NCI-H460 (cell line): Measurements from ENCODE around the gene ZNF329. TPM values are rescaled to one million over a fixed set of nuclear protein-coding genes. Genes with fewer than 3 reads are reported as not detected.

Experiments
- DNase-seq: peaks from one replicate; pipeline ENCODE4 v3.0.0-alpha.2; 2016; ENCODE audit warnings: low read depth; ENCODE audit errors: extremely low read depth
- total RNA-seq: library from RNA; depleted of rRNA; stranded (reverse); fragments of >200 nt; shearing (Covaris generic); gene quantifications from 2 replicates; pipeline ENCODE4 v1.2.3, GENCODE V29; 2014

Gene ZNF329
- total RNA-seq, 1 experiment from 2014 or later, result 10.9 TPM

DNA sequence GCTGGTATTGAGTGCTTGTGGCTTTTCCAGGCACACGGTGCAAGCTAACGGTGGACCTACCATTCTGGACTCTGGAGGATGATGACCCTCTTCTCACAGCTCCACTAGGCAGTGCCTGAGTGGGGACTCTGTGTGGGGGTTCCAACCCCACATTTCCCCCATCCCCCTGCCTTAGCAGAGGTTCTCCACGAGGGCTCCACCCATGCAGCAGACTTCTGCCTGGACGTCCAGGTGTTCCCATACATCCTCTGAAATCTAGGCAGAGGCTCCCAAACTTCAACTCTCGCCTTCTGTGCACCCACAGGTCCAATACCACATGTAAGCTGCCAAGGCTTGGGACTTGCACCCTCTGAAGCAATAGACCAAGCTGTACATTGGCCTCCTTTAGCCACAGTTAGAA lies 27.2 kb downstream of the ZNF329 start:
- DNase-seq, result no peak

DNA sequence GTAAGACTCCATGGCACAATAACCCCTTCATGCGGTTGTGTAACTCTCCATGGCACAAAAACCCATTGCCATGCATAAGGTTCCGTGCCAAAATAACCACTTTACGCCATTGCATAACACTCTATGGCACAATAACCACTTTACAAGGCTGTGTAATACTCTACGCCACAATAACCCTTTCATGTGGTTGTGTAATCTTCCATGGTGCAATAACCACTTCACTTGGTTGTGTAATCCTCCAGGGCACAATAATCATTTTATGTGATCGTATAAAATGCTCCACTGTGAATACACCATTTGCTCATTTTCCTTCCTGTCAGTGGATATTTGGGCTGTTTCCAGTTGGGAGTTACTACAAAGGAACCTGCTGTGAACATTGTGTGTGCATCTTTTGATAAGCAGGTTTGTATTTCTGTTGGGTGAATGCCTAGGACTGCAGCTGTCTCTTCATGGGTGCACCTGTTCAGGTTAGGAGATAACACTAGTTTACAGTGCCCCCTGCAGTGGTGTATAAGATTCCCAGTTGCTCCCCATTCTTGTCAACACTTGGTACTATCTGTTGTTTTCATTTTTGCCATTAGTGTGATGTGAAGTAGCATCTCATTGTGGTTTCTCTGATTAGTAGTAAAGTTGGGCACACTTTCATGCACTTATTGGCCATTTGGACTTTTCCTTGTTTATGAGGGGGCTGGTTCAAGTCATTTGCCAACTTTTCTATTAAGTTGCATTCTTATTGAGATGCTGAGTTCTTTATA lies 31.4 kb downstream of the ZNF329 start:
- no peak for DNase-seq

DNA sequence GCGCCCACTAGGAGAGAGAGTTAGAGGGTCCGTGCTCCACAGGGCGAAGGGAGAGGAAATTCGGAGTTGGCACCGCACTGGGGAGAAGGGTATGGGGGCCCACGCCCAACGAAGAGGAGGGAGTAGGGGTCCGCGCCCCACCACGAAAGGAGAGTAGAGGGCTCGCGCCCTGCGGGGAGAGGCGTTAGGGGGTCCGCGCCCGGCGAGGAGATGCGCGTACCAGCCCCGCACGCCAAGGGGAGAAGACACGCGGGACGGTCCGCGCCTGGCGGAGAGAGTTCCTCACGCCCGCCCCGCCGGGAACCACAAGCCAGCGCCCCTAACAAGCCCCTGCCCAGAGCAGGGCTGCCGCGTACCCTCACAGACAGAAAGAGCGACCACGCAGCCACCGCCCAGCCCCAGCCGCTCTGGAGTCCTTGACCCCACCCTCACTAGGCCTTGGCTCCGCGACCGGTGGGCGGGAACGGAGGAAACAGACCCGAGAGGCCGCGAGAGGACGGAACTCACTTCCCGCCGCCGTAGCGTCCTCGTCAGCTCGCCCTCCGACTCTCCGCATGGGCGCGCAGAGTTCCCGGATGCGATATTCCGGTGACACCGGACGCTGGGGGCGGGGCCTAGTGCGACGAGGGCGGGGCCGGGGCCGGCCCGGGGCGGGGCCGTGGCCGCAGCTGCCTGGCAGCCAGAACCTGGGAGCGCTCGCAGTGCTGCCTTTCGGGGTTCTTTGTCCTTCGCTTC lies 32.6 kb downstream of the ZNF329 start:
- no peak for DNase-seq

DNA sequence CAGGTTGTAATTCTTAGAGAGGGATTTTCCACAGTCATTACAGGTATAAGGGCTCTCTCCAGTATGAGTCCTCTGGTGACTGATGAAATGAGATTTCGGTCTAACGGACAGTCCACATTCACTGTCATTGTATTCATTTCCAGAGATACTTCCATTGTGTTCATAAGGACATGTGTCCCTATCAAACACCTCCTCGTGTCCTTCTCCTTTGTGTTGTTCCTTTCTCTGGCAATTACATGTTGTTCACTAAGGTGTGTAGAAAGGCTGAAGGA lies 42.1 kb downstream of the ZNF329 start:
- DNase-seq, result no peak

DNA sequence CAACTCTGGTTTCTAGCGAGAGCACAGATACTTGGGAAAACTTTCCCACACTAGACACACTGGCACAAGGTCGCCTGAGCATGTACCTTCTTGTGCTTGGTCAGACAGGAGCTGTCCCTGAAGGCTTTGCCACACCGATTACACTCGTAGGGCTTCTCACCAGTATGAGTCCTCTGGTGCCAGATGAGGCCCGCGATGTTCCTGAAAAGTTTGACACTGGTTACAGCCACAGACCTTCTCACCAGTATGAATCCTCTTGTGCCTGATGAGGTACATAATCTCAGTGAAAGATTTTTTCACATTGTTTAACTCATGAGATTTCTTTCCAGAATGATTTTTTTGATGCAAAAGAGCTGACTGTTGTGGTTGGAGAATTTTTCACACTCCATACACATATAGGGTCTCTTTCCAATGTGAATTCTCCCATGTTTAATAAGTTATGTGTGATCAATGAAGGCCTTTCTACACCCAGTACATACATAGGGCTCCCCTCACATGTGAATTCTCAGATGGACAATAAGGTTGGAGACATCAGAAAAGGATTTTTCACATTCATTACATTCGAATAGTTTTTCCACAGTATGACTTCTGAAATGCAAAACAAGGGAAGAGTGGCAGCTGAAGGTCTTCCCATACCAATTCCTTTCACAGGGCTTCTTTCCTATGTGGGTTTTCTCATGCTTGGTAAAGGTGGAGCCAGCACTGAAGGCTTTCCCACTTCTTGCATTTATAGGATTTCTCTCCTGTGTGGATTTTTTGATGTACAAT lies 42.6 kb downstream of the ZNF329 start:
- no peak for DNase-seq

DNA sequence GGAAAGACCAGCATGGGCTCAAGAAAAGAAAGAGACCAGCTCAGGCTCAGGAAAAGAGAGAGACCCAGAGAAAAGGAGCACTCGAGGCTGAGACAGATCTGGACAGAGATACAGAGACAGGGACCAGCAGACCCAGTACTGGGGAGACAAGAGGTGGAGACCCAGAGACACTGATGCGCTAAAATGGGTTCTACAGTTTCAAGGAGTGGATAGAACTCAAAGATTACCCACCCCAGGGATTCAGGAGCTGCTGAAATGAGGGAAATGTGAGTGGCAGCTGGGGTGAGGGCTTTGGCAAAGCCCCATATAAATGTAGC lies 51.9 kb downstream of the ZNF329 start:
- DNase-seq, result no peak

DNA sequence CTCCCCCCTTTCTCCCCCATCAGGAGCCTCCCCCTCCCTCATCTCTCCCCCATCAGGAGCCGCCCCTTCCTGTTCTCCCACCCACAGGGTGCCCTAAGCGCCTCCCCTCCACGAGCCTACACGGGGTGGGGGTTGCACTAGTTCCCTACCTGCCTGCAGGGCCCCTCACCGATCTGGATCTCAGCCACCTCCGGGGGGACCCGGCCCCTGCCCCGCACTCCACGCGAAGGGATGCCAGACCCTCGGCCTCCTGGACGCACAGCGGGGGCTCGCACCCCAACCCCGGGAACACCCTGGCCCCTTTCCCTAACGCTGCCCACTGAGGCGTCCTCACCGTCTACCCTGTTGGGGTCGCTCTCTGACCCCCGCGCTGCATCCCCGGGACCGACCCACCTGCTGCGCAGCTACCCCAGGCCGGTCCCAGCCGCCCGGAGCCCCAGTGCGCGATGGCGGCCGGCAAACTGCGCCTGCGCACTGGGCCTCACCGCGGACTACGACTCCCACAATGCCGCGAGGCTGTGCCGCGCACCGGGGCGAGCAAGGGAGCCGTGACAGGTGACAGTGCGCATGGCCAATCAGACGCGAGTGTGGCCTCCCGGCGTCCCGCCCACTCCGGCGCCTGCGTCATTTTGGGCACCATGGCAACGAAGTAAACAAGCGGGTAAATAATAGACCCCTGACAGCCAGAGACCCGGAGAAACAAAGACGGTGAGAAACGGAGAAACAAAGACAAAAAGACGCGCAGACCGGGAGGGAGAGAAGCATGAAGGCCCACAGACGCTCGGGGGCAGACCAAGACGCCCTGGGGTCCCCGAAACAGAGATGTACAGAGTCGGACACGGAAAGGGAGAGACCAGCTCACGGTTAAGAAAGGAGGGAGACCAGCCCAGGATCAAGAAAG lies 52.6 kb downstream of the ZNF329 start, which contains the start of gene ZSCAN18:
Gene ZSCAN18 (minus strand): TSS at position 451 of the 901 bp plus-strand sequence. CDS start 7,964 bp downstream, outside the sequence.
- DNase-seq, result peak; percentile 85

DNA sequence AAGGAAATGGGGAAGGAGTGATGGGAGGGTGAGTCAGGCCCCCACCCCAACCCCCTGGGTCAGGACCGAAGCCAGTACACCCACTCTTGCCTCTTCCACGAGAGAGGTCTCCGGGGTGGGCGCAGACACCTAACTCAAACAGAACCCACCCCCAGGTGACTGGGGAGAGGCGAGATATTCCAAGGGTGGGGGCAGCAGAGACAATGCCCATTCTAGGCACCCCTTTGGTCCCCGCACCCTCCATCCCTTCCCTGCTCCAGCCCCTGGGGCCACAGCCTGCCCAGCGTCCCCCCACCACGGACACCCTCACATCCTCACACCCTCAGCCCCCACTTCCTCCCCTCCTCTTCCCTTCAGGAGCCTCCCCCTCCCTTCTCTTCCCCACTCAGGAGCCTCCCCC lies 53.2 kb downstream of the ZNF329 start:
- DNase-seq, result no peak

DNA sequence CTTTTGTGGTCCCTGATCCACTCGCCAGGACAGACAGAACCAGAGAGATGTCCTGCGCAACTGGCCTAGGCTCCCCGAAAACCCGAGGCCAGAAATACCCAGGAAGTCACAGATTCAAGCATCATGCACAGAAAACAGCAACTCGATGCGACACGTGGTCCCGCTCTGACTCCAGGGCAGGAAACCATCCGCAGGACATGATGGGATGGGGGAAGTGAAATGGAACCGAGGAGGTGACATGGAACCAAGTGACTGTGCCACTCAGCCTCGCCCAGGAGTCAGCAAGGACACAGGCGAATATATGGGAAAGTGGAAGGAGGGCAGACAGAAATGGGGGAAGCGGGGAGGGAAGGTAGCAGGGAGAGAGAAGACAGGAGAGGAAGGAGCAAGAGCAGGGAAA lies 53.7 kb downstream of the ZNF329 start:
- DNase-seq, result no peak

DNA sequence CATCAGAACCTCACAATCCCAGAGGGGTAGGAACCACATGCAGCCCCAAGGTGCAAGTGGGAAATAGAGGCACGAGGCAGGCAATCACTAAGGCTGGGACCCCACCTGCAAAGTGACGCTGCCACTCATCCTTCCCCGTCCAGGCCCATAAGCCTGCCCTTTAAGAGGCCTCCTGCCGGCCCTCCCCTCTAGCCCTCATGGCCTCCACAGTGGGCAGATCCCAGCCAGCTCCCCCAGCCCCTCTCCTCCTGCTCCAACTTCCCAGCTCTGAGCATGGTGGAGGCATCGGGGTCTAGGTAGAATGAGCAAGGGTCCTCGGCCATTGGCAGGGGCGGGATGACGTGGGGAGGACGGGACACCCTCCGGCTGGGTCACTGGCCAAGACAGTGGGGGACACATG lies 55.3 kb downstream of the ZNF329 start:
- no peak for DNase-seq

DNA sequence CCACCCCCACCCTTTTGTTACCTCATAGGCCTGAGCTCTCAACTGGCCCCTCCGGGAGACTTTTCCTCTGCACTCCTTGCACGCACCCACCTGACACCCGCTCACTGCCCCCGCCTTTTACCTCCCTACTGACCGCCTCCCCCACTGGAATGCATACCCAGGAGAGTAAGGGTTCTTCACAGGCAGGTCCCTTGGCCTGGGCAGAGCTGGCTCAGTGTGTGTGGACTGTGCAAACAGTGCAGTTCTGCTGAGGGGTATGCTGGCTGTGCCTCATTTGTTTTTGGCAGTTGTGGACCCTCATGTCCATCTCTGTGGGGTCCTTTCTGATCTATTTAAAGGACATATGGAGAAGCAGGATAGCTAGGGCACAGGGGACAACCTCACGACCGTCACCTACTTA lies 57.5 kb downstream of the ZNF329 start:
- no peak for DNase-seq

DNA sequence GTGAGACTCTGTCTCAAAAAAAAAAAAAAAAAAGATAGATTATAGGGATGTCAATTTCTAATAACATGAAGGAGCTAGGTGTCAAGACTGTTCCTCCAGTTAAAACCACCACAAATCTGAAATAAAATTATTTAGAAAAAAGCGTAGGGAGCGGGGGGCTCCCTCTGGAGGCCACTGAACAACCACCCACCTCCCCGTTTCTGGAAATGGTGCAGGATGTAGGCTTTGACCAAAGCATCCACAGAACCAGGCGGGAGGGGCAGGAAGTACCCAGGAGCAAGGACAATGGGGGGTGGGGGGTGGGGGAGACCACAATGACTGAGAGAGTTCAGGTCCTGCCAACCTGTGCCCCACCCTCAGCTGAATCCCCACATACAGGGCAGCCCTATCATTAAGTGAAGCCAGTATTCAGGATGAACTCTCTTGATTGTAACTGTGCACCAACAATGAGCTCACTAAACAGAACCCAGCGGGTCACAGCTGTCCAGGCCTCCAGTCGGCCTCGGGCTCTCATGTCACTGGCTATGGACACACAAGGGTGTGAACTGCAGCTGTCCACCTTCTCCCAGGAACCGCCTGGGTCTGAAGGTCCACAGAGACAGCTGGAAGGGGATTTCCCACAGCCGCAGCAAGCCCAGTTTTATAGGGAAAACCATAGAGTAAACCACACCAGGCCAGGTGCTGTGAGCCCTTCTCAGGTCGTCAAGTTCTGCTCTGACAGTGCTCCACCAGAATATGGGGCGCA lies 59.2 kb downstream of the ZNF329 start:
- no peak for DNase-seq

DNA sequence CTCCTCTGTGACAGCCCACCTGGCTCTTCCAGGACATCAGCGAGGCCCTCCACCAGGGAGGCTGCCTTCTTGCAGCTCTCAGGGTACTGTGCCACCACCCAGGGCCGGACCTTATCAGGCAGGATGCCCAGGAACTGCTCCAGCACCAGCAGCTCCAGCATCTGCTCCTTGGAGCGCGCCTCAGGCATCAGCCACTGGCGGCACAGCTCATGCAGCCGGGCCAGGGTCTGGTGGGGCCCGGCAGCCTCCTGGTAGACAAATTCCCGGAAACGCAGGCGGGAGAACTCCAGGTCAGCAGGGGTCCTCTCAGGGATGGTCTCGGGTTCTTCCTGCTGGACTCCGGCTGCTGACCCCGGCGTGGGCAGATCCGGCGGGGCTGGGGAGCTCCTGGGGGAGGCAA lies 60.7 kb downstream of the ZNF329 start:
- no peak for DNase-seq

DNA sequence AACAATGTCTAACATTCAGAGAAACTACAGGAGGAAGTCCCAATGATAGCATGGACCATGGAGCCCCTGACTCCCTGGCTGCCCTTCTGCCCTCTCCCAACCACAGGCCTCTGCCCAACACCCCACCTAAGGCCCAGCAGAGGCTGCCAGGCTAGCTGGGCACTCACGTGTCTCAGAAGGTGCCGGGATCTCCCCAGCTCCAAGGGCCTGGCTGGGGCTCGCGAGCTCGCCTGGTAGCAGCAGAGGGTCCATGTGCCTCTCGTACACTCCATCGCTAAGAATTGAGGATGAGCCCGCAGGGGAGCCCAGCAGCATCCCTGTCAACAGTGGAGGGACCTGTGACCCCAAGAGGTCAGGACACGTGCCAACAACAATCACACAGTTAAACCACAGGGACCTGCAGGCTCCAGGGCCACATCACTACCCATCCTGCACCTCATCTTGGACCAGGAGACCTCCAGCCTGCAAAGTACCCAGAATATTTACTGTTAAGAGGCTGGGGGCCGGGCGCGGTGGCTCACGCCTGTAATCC lies 62.0 kb downstream of the ZNF329 start:
- DNase-seq, result no peak

DNA sequence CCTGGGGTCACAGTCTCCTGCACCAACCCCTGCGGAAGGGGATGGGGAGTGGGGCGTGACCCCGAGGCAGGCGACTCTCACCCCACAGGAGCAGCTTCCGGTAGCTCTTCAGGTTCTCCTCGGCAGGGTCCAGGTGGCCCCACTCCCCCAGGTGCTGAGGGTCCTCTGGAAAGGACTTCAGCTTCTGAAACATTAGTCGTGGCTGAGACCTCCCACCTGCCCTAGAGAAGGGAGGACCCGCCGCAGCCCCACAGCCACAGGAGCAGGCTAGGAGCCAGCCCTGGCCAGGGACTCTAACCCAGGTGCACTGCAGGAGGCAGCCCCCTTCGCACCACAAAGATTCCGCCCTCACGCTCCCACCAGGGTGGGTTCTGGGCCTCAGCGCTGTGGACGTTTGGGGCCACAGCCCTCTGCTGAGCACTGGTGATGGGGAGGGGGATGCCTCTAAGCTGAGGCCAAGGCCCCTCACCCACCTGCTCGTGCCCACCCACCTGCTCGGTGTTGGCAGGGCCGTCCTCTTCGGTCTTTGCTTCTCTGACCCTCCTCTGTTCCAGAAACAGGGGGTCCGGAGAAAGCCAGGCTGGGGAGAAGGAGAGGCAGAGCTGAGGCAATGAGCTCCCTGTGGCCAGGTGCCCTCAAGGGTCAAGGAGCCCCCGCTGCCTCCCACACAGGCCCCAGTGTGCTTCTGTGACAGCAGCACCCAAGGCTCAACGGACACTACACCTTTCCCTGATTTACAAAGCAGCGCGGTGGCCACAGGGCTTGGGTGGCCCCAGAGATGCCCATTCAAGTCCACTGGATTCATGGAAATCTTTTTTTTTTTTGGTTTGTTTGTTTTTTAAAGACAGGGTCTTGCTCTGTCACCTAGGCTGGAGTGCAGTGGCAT lies 63.5 kb downstream of the ZNF329 start:
- no peak for DNase-seq

DNA sequence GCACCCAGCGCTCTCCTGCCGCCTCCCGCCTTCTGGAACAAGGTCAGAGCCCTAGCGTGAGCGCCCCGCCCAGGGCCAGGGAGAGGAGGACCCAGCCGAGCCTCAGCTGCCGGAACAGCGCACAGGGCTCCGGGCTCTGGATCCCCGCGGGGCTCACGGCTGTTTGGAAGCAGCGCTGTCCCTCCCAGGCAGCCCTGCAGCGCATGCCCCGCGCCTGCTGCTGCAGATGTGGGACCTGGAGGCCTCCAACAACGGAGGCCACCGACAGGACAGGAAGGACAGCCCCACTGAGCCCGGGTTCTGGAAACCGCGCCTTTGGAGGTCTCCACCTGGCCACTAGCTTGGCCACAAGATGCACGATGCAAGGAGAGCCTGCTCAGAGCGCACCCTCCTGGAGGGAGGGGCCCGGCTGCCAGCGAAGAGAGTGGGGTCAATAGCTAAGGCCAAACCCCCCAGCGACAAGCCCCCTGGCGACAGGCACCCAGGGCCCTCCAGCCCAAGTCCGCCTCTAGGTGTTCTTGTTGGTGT lies 65.2 kb downstream of the ZNF329 start:
- no peak for DNase-seq

DNA sequence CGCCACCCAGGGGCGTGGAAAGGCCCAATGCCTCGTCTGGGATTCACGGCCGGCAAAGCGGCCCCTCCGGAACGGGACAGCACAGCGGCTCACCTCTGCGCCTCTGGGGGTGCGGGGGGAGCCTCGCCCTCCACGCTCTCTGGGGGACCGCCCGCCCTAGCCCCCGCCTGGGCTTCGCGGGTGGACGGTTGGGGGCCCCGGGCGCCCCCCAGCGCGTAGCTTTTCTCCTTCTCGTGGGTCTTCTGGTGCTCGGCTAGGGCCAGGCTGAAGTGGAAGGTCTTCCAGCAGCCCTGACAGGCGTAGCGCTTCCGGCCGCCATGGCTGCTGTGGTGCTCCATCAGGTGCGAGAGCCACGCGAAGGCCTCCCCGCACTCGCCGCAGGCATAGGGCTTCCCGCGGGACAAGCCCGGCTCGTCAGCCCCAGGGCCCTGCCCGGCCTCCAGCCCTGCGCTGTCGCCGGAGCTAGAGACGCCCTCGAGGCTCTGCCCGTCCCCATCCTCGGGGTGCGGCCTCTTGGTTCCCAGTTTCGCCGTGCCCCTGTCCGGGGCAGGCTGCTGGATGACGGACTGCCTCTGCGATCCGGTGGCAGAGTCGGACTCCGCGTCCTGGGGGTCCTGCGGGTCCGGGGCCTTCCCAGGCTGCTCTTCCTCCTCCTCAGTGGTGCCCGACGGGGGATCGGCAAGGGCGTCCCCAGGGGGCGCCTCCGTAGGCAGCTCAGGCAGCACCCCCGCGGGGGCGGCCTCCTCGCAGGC lies 65.8 kb downstream of the ZNF329 start:
- no peak for DNase-seq

DNA sequence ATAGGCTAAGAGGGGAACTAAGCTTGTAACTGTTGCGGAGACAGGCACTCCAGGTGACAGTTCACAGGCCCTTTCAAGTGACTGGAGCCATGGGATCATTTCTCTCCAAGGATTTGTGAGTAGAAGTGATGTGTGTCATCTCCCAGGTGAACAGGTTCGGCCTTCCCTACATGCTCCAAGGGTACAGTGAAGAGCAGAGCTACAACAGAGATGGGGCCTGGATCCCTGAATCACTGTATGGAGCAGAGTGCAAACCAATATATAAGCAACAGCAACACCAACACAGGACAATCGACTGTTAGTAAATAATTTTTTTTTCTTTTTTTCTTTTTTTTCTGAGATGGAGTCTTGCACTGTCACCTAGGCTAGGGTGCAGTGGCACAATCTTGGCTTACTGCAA lies 67.6 kb downstream of the ZNF329 start:
- no peak for DNase-seq
